ENCODE data around the gene DLEC1. TPM values are rescaled to one million over a fixed set of nuclear protein-coding genes. Genes with fewer than 3 reads are reported as not detected.
A peak's percentile ranks its signal among the peaks of the same experiment; 100 is the strongest.

DLEC1 gene
- total RNA-seq, 1 donor from 2014 or later = 1.1 TPM

DNA sequence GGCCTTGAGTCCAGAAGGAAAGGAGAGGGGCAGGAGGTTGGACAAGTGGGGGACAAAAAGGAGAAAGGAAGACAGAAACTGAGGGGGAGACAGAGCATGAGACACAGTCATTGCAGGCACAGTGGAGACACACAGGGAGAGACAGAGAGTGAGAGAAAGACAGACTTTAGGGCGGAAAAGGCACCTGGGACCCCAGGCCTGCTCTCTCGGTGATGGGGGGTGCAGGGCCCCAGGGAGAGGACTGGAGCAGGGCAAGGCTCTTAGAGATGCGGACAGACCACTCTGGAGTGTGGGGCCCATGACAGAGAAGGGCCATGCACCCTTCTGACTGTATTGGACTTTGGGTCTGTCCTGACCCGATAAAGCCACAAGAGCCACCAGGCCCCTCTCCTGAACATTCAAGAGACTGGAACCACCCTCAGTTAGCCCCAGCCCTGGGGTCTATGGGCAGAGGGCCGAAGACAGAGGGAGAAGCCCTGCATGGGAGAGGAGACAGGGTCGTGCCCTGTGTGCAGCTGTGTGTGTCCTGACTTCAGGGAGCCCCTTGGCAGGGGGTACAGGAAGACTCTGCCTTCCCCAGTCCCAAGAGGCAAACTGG is 22.1 kb upstream of the DLEC1 start:
- no peak for DNase-seq
- intact Hi-C loops (cut with micrococcal nuclease) = no loop called here
- no peak for ATAC-seq

- no peak for ATAC-seq
- intact Hi-C loops (cut with micrococcal nuclease) = no loop called here
- DNase-seq = no peak
Measured at GRCh38 chr3:38017445-38018295, 21.3 kb upstream of the DLEC1 start.

DNA sequence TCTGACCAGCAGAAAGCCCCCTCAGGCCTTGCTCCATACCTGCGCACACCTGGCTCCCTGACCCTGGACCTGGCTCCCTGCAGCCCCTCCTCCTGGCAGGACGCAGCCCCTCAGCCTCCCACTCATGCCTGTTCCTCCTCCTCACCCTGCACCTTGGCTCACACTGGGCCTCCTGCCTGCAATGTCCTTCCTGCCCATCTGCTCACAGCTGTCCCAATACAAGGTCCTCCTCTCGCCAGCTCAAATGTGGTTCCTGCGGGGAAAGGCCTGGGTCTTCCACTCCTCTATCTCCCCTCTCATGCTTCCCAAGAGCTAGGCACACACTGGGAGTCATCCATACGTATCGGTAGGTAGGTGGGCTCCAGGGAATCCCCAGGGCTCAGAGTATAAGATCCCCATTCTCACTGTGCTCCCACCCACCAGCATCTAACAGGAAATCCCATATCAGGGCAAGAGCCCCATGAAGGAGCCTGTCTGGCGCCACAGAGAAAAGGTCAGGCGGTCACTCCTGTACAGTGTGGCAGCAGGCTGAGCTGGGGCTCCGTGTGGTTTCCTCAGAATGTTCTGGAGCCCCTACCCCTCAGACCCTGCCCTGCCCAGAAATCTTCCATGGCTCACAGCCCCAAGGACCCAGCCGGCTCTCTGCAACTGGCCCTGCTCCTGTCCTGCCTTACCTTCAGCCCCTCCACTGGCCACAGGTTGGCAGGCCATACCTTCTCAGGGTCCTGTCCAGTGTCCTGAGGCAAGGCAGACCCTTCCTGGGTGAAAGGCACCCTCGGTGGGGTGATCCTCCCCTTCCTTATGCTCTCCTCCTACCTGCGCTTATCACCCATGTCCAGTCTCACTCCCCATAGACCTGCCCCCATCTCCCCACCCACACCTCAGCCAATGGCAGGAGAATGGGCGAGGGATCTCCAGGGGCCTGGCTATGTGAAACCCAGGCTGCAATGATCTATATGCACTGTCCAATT is 20.4 kb upstream of the DLEC1 start:
- ATAC-seq (peak; percentile 29), DNase-seq (peak; percentile 33)
- intact Hi-C loops (cut with micrococcal nuclease) = no loop called here

GRCh38 chr3:38019658-38020341 is 19.2 kb upstream of the DLEC1 start:
- ATAC-seq (no peak), DNase-seq (no peak)
- intact Hi-C loops (cut with micrococcal nuclease) = no loop called here

DNA sequence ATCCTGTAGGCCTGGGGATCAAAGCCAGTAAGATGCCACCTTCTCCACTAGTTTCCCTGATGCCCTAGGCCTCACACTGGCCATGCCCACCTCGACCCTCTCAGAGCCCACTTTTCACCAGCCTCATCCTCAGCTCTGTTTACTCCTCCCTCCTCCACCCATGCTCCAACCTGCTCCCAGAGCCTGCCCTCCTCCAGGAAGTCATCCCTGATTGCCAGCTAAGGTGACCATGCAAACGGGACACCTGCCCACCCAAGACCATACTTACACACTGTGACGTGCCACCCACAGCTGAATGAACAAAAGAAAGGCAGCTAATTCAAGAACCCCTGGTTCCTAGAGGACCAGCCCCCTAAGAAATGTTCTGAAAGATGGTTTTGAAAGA is 18.7 kb upstream of the DLEC1 start:
- intact Hi-C loops (cut with micrococcal nuclease) = no loop called here
- ATAC-seq (no peak), DNase-seq (no peak)

GRCh38 chr3:38021196-38021595 is 17.8 kb upstream of the DLEC1 start:
- DNase-seq (no peak), ATAC-seq (no peak)
- intact Hi-C loops (cut with micrococcal nuclease) = no loop called here

- intact Hi-C loops (cut with micrococcal nuclease) = no loop called here
- ATAC-seq (no peak), DNase-seq (no peak)
Measured at GRCh38 chr3:38022301-38022700, 16.7 kb upstream of the DLEC1 start.

- DNase-seq (no peak), ATAC-seq (no peak)
Measured at GRCh38 chr3:38022896-38023709, 15.9 kb upstream of the DLEC1 start.

DNA sequence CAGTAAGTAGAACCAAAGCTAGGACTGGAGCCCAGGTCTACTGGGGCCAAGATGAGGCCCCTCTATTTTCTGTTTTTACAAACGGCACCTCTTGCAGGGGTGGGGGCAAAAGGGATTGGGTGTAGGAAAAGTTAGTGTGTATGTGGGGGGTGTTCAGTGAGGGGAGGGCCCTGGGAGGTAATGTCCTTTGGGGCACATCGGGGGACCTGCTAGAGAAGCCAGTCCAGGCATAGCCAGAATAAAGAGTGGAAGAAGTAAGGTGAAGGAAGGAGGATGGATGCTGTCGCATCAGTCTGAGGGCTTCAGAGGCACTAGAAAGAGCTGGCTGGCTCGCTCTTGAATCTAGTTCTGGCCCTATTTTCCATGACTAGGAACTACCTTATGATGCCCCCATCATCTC is 12.2 kb upstream of the DLEC1 start:
- DNase-seq (no peak), ATAC-seq (no peak)
- intact Hi-C loops (cut with micrococcal nuclease) = no loop called here

More at GRCh38 chr3:38022896-38023709, 15.9 kb upstream of the DLEC1 start:
- intact Hi-C loops (cut with micrococcal nuclease) = no loop called here

DNA sequence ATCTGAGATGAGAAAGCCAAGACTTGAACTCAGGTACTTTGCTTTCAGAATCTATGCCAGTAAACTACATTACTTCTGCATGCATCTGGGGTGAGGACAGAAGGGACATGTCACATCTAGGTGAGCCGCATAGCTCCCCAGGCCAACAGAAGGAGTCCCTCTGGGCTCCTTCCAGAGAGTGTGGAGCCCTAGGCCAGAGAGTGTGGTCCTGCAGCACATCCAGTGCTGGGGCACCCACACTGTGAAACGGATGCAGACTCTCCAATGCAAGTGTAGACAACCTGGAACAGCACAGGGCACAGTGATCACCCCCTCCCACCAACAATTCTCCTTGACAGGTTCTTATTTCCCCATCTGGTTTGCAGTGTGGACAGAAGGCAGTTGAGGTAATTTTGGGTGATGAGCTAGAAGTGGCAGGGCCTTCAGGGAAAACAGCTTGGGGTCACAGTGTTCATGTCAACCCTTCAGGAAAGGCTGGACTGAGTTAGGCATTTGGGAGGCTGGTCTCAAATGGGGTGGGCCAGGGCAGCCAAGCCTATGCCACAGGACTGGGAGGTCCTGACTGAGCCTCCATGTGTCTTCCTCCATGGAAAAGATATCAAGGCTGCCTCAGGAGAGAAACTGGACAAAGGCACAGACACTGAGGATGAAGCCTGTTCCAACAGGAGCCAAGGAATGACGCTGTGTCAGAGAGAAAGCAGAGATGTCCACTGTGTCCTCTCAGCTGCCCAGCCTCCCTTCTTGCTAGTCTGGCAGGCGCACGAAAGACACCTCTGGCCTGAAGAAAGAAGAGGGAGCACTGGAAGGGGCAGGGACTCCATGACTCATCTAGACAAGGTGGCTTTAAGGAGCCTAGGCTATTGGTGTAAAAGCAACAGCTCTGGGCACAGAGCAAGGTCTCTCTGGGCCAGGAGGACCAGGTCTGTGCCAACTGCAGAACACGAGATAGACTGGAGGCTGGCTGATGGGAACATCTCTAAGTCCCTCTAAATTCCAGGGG is 11.2 kb upstream of the DLEC1 start:
- ATAC-seq (no peak), DNase-seq (no peak)
- intact Hi-C loops (cut with micrococcal nuclease) = no loop called here

- DNase-seq = peak; percentile 61
- intact Hi-C loops (cut with micrococcal nuclease) = no loop called here
- ATAC-seq = peak; percentile 3
Measured at GRCh38 chr3:38028621-38029361, 10.2 kb upstream of the DLEC1 start.

DNA sequence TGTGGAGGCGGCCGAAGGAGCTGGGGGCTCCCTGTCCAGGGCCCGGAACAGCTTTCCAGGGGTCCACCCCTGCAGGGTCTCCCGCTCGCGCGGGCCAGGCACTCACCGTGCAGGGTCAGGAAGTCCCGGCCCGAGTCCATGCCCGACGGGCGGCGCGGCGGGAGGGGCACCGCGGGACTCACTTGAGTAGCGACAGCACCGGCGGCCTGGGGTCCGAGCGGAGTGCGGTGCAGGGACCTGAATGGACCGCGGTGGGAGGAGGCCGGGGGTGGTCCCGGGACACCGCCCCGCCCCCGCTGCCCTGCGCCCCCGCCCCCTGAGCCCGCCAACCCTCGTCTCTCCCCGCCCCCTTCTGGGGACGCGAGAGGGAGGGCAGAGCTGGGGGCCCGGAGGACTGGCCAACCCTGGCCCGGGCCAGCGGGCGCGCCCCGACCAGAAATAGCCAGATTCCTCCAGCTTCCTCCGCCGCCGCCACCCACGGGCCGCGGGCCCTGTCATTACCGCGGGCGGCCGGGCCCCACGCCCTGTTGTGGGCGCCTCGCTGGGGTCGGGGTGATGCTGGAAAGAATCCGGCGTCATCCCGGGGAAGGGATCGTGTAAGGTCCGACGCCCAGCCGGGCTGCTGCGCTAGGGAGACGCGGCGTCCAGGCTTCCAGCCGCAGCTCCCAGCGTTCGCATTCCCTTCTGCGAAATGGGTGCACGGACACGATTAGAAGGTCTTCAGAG is 9.4 kb upstream of the DLEC1 start, which contains the start of gene PLCD1:
PLCD1 (minus strand) TSS at position 243 of the 726 bp plus-strand sequence; CDS start at position 140, 103 bp downstream.
- peak; percentile 62 for ATAC-seq

DNA sequence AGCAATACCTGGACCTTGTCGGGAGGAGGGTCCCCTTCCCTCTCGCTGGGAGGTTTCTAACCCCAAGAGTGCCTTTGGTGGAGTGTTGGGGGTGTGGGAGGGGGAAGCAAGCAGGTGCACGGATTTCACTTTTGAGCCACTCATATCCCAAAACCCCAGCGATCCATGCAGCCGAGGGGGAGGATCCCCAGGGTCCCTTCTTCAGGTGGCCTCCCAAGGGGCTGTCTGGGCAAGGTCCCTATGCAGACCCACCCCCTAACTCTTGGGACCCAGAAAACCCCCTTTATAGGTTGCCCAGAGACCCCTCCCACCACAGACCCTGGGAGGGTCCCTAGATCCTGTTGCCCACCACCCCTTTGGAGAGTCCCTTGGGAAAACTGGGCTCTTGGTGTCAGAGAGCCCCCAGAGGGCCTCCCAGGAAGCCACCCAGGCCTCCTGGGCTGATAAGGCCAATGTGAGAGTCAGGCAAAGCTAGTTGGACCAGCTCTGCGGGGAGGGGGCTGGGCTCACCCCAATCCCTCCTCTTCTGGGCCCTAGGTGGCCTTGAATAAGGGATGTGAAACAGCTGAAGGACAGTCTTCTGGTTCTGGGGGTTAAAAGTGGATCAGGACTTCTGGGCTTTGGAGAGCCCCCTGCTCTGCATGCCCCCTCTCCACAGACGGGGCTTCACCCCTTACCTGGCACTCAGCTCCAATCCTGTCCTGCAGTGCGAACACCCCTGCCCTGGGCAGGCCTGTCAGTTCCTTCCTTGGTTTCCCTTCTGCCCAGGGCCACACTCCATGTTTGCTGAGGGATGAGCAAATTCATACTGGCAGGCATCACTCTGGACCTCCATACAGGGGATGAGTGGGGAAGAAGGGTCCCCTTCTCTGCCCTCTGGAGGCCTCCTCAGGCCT is 8.6 kb upstream of the DLEC1 start:
- DNase-seq (no peak), ATAC-seq (no peak)
- intact Hi-C loops (cut with micrococcal nuclease) = no loop called here

More for the DNA sequence above, 9.4 kb upstream of the DLEC1 start, which contains the start of gene PLCD1:
- intact Hi-C loops (cut with micrococcal nuclease) = no loop called here
- peak; percentile 91 for DNase-seq

Measured in left ventricle myocardium superior (tissue), 1 donor.